DND-41 (cell line): ENCODE measurements around the gene S100A16.

Source experiments
- EZH2 ChIP-seq: IDR thresholded peaks from 3 replicates; pipeline ENCODE4 v1.6.1; 2012; ENCODE audit warnings: borderline replicate concordance, low read depth, mild to moderate bottlenecking, moderate library complexity, low read length, inconsistent platforms; ENCODE audit not compliant: severe bottlenecking
- TF ChIP-seq, protein P1 (sequence below): IDR thresholded peaks from 2 replicates; pipeline ENCODE4 v1.5.1; 2012; ENCODE audit warnings: borderline replicate concordance, low read length, moderate library complexity, mild to moderate bottlenecking; ENCODE audit not compliant: poor library complexity, severe bottlenecking; ENCODE audit errors: extremely low read depth

DNA sequence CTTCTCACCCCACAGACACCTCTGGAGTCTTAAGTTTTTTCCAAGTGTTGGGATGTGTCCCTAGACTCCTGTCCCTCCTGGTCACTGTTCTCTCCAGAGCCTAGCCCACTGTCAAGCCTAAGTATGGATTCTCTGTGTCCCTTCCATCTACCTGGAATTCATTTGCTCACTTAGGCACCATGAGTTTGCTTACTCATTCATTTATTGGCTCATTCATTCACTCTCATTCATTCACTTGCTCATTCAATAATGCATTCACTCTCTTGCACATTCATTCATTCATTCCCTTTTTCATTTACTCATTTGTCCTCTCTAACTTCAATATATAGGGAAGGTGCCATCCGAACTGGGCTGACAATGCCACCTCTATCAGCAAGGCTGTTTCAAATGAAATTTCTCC is 1.6 kb downstream of the S100A16 start:
- TF ChIP-seq, protein P1, sequence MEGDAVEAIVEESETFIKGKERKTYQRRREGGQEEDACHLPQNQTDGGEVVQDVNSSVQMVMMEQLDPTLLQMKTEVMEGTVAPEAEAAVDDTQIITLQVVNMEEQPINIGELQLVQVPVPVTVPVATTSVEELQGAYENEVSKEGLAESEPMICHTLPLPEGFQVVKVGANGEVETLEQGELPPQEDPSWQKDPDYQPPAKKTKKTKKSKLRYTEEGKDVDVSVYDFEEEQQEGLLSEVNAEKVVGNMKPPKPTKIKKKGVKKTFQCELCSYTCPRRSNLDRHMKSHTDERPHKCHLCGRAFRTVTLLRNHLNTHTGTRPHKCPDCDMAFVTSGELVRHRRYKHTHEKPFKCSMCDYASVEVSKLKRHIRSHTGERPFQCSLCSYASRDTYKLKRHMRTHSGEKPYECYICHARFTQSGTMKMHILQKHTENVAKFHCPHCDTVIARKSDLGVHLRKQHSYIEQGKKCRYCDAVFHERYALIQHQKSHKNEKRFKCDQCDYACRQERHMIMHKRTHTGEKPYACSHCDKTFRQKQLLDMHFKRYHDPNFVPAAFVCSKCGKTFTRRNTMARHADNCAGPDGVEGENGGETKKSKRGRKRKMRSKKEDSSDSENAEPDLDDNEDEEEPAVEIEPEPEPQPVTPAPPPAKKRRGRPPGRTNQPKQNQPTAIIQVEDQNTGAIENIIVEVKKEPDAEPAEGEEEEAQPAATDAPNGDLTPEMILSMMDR: no peak
- no peak for TF ChIP-seq EZH2
